OCI-M1 (cell line): ENCODE measurements around the gene RPLP2.

Experiments used
- DNase-seq: peaks from one replicate; lab custom pipeline; 2025; lab: John Stamatoyannopoulos, UW

The RPLP2 gene

GRCh38 chr11:836700-837099 is 26.9 kb downstream of the RPLP2 start:
- DNase-seq: no peak

GRCh38 chr11:837189-837989 is 27.6 kb downstream of the RPLP2 start:
- no peak for DNase-seq

- no peak for DNase-seq
These were observed 28.2 kb downstream of the RPLP2 start for GRCh38 chr11:837990-838307.

- no peak for DNase-seq
These were observed 28.9 kb downstream of the RPLP2 start for GRCh38 chr11:838441-839279.

GRCh38 chr11:839280-839623 is 29.5 kb downstream of the RPLP2 start:
- DNase-seq: no peak

GRCh38 chr11:839875-840617 is 30.3 kb downstream of the RPLP2 start:
- no peak for DNase-seq

- peak; percentile 61 for DNase-seq
These were observed 32.2 kb downstream of the RPLP2 start for GRCh38 chr11:841981-842369.

GRCh38 chr11:842370-843002 is 32.7 kb downstream of the RPLP2 start, which contains the start of the genes POLR2L and TSPAN4:
Gene POLR2L, minus strand, starts transcription at chr11:842529. Its CDS starts 21 bp downstream, at chr11:842508.
Gene TSPAN4, plus strand, starts transcription at chr11:842852. Its CDS starts 7,453 bp downstream, at chr11:850305.
- peak; percentile 92 for DNase-seq

GRCh38 chr11:843086-843734 is 33.4 kb downstream of the RPLP2 start:
- peak; percentile 55 for DNase-seq

GRCh38 chr11:843818-844692 is 34.3 kb downstream of the RPLP2 start:
- DNase-seq: peak; percentile 77

- peak; percentile 92 for DNase-seq
These were observed 35.2 kb downstream of the RPLP2 start for GRCh38 chr11:844693-845644.

- DNase-seq: no peak
These were observed 36.2 kb downstream of the RPLP2 start for GRCh38 chr11:845872-846495.

- no peak for DNase-seq
These were observed 36.8 kb downstream of the RPLP2 start for GRCh38 chr11:846496-847098.

- no peak for DNase-seq
These were observed 38.1 kb downstream of the RPLP2 start for GRCh38 chr11:847876-848275.

- DNase-seq: peak; percentile 47
These were observed 38.7 kb downstream of the RPLP2 start for GRCh38 chr11:848380-848931.

- DNase-seq: no peak
These were observed 39.5 kb downstream of the RPLP2 start for GRCh38 chr11:849104-849824.
